Neutrophil (primary cell): ENCODE measurements around the gene DNHD1.

ENCODE experiments used
- H3K27ac ChIP-seq: fragments of 200-600 bp; sonication (generic); 2 replicates; pipeline ENCODE4 v1.5.1; 2016; ENCODE audit warnings: mild to moderate bottlenecking, moderate library complexity
- H3K27me3 ChIP-seq: fragments of 200-600 bp; sonication (generic); 2 replicates; pipeline ENCODE4 v1.6.0; 2016; ENCODE audit warnings: mild to moderate bottlenecking
- H3K36me3 ChIP-seq: fragments of 200-600 bp; sonication (generic); 2 replicates; pipeline ENCODE4 v1.5.1; 2017
- H3K4me1 ChIP-seq, 2 experiments: fragments of 200-600 bp in 1 of 2; sonication (generic) in 1 of 2; 1 replicate in 1 of 2; 2 replicates in 1 of 2; pipeline versions ENCODE4 v1.5.1 to v1.6.1; 2013 to 2016; ENCODE audit warnings: low read depth in 1 of 2, low read length in 1 of 2, mild to moderate bottlenecking in 1 of 2, moderate library complexity in 1 of 2; ENCODE audit not compliant: control insufficient read depth in 1 of 2, insufficient read depth in 1 of 2
- H3K4me3 ChIP-seq, 2 experiments: fragments of 200-600 bp in 1 of 2; sonication (generic) in 1 of 2; 1 replicate in 1 of 2; 2 replicates in 1 of 2; pipeline ENCODE4 v1.5.1; 2013 to 2016; ENCODE audit warnings: low read depth in 1 of 2, low read length in 1 of 2, mild to moderate bottlenecking in 1 of 2, moderate library complexity in 1 of 2
- H3K9me3 ChIP-seq: fragments of 200-600 bp; sonication (generic); 2 replicates; pipeline ENCODE4 v1.5.1; 2016
- CTCF ChIP-seq: fragments of 200-600 bp; sonication (generic); IDR thresholded peaks from 2 replicates; pipeline ENCODE4 v1.5.1; 2016; ENCODE audit warnings: antibody characterized with exemption

DNHD1 gene

GRCh38 chr11:6482441-6482840 is 14.6 kb upstream of the DNHD1 start:
- no peaks in the 10 kb centered on the region for H3K9me3 ChIP-seq
- peak overlapping the region in 1 of 2 experiments; percentile 87 for H3K4me3 ChIP-seq
- peaks cover 12% of the 10 kb centered on the region for H3K36me3 ChIP-seq
- H3K27me3 ChIP-seq: no peaks in the 10 kb centered on the region
- H3K4me1 ChIP-seq: peaks cover 18 to 23% of the 10 kb centered on the region in 2 experiments
- no peak for TF ChIP-seq CTCF
- H3K27ac ChIP-seq: peak overlapping the region; percentile 92

- Histone ChIP-seq H3K27ac (no peak overlapping the region), H3K4me3 (no peak overlapping the region), H3K27me3 (no peaks in the 10 kb centered on the region), H3K9me3 (no peaks in the 10 kb centered on the region), H3K4me1 (peaks cover 18 to 23% of the 10 kb centered on the region in 2 experiments), H3K36me3 (peaks cover 8% of the 10 kb centered on the region)
- TF ChIP-seq CTCF: no peak
Observed at GRCh38 chr11:6483015-6483414, 14.1 kb upstream of the DNHD1 start.

GRCh38 chr11:6485661-6486060 is 11.4 kb upstream of the DNHD1 start:
- H3K36me3 ChIP-seq: no peaks in the 10 kb centered on the region

GRCh38 chr11:6486256-6486655 is 10.8 kb upstream of the DNHD1 start:
- Histone ChIP-seq H3K36me3 (no peaks in the 10 kb centered on the region), H3K4me1 (peaks cover 11 to 14% of the 10 kb centered on the region in 2 experiments), H3K4me3 (no peak overlapping the region), H3K27ac (no peak overlapping the region), H3K27me3 (no peaks in the 10 kb centered on the region), H3K9me3 (no peaks in the 10 kb centered on the region)
- no peak for TF ChIP-seq CTCF

More at GRCh38 chr11:6485661-6486060, 11.4 kb upstream of the DNHD1 start:
- Histone ChIP-seq H3K27ac (no peak overlapping the region), H3K27me3 (no peaks in the 10 kb centered on the region), H3K9me3 (no peaks in the 10 kb centered on the region), H3K4me3 (no peak overlapping the region), H3K4me1 (peaks cover 15 to 18% of the 10 kb centered on the region in 2 experiments)
- no peak for TF ChIP-seq CTCF

- Histone ChIP-seq H3K9me3 (no peaks in the 10 kb centered on the region), H3K36me3 (no peaks in the 10 kb centered on the region), H3K4me3 (no peak overlapping the region), H3K27me3 (no peaks in the 10 kb centered on the region), H3K4me1 (peaks cover 7 to 8% of the 10 kb centered on the region in 2 experiments), H3K27ac (no peak overlapping the region)
- TF ChIP-seq CTCF: no peak
Observed at GRCh38 chr11:6486938-6487337, 10.1 kb upstream of the DNHD1 start.

GRCh38 chr11:6488342-6488741 is 8.7 kb upstream of the DNHD1 start:
- Histone ChIP-seq H3K9me3 (no peaks in the 10 kb centered on the region), H3K27me3 (no peaks in the 10 kb centered on the region), H3K4me1 (no peaks in the 10 kb centered on the region), H3K36me3 (no peaks in the 10 kb centered on the region), H3K27ac (no peak overlapping the region), H3K4me3 (no peak overlapping the region)
- no peak for TF ChIP-seq CTCF
